GM12864 (cell line): ENCODE data around the gene SNRNP27.

Experiments
- DNase-seq: peaks from one replicate; pipeline ENCODE4 v3.0.0-alpha.2; 2011; ENCODE audit warnings: low read depth
- H3K4me3 ChIP-seq: 2 replicates; pipeline ENCODE4 v1.5.1; 2011; ENCODE audit warnings: mild to moderate bottlenecking, low read depth, low read length, control low read depth
- TF ChIP-seq, protein P1 (sequence below): IDR thresholded peaks from 2 replicates; pipeline ENCODE4 v1.5.1; 2011; ENCODE audit warnings: low read depth, mild to moderate bottlenecking, moderate library complexity, low read length, control low read depth, inconsistent platforms; ENCODE audit errors: missing control alignments

Gene SNRNP27

DNA sequence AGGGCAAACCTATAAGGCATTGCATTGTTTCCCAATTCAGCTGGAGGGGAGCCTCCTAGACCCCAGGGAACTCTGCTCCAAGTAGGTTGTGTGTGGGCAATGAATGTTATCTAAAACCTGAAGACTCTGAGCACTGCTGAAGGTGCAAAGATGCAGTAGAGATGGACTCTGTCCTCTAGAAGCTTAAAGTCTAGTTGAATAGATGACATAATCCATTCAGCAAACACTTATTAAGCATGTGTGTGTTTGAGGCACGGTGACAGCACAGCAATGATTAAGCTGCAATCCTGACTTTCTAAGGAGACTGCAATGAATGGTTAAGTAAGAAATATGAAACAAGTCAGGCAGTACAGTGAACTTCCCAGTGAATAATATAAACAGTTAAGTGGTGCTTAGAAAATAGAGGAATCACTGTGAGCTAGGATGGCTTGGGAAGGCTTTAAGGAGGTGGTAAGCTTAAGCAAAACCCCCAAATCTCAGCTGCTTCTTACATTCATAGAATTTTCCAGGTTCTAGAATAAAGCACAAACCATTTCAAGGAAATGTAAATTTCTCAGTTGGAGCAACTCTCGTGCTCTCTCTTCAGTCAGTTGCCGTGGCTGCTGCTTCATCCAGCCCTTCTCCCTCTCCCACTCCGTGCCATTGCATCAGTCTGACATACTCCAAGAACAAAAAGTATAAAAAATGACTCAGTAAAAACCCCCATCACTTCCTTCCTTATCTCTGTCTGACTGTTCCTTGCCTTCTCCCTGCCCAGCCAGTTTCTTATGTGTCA lies 40.3 kb downstream of the SNRNP27 start:
- DNase-seq: no peak
- TF ChIP-seq, protein P1, sequence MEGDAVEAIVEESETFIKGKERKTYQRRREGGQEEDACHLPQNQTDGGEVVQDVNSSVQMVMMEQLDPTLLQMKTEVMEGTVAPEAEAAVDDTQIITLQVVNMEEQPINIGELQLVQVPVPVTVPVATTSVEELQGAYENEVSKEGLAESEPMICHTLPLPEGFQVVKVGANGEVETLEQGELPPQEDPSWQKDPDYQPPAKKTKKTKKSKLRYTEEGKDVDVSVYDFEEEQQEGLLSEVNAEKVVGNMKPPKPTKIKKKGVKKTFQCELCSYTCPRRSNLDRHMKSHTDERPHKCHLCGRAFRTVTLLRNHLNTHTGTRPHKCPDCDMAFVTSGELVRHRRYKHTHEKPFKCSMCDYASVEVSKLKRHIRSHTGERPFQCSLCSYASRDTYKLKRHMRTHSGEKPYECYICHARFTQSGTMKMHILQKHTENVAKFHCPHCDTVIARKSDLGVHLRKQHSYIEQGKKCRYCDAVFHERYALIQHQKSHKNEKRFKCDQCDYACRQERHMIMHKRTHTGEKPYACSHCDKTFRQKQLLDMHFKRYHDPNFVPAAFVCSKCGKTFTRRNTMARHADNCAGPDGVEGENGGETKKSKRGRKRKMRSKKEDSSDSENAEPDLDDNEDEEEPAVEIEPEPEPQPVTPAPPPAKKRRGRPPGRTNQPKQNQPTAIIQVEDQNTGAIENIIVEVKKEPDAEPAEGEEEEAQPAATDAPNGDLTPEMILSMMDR: no peak
- H3K4me3 ChIP-seq: no peak overlapping the region

GRCh38 chr2:69934614-69934908 lies 40.8 kb downstream of the SNRNP27 start:
- TF ChIP-seq, protein P1: no peak
- no peak overlapping the region for H3K4me3 ChIP-seq

DNA sequence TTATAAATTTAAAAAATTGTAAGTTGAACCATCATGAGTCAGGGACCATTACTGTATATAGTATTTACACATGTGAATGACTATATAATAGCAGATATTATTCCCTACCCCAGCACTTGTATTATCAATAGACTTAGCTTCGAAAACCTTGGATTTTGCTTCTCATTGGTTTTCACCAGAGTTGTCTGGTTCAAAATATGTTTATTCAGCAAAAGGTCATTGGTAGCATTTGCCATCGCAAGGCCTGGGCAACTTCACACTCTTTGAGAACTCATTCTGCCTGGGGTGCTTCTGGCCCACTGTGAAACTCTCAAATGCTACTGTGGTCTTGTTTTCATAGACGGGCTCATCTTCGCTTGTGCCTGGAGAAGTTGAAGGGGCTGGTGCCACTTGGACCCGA lies 41.3 kb downstream of the SNRNP27 start:
- no peak for DNase-seq
- TF ChIP-seq, protein P1: no peak
- no peak overlapping the region for H3K4me3 ChIP-seq

More at GRCh38 chr2:69934614-69934908, 40.8 kb downstream of the SNRNP27 start:
- no peak for DNase-seq

DNA sequence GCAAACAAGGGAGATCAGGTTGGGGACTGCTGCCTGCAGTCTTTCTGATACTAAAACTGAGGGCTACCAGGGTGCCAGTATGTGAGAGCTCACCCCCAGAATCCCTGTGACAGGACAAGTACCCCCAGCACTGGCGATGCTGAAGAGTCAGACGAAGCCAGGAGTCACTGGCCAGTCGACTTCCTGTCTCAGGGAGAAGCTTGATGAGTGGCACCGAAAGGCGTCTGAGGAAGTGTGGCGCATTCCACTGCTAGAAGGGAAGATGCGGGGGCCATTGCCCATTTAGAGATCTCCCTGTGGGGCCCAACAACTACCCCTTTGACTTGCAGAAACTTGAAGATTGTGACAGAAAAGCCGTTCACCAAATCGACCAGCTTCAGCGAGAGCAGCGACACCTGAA lies 43.1 kb downstream of the SNRNP27 start:
- H3K4me3 ChIP-seq: no peak overlapping the region
- TF ChIP-seq, protein P1: no peak
- no peak for DNase-seq

- TF ChIP-seq, protein P1: no peak
- H3K4me3 ChIP-seq: no peak overlapping the region
- no peak for DNase-seq
Measured at GRCh38 chr2:69937968-69938367, 44.2 kb downstream of the SNRNP27 start.

DNA sequence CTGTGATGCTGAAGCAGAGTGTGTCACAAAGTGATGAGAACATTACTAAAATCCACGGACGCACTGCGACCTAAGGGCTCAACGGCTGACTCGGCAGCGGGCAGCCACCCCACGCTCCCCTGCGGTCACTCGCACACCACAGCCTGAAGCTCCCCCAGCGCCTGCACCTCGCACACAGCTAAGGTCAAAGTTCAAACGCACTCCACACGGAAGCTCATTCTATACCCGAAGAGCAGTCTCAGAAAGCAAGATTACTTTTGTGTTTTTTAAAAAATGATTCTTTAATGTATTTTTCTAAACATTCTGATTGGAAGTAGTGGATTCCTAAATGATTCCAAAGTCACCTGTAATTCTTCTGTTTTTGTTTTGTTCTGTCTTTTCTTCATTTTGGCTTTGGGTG lies 46.0 kb downstream of the SNRNP27 start:
- H3K4me3 ChIP-seq: no peak overlapping the region
- TF ChIP-seq, protein P1: no peak
- no peak for DNase-seq

DNA sequence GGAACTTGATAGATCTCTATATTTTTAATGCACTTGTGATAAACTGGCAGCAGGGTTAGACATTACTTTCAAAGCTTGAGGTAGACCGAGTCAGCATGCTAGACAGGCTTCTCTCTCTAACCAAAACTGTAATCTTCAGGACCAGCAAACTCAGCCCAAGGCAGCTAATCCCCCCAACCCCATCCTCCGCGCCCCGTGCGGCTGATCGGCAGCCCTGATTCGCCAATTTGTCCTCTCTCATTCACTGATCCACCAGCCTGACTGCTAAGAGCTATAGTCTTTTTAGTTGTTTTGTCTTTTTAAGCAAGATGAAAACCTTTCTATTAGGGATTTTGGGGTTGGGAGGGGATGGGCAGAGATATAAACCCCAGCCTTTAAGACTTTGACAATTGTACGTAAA lies 46.9 kb downstream of the SNRNP27 start:
- TF ChIP-seq, protein P1: no peak
- H3K4me3 ChIP-seq: no peak overlapping the region
- no peak for DNase-seq
